Measurements from ENCODE around the gene EI24. TPM values are rescaled to one million over a fixed set of nuclear protein-coding genes. Genes with fewer than 3 reads are reported as not detected.

The EI24 gene
- total RNA-seq (2022; extraction: Qiagen RNA extraction; ENCODE audit: low read depth) = 98.9 to 117 TPM (median 103 TPM) in 5 replicates

GRCh38 chr11:125568970-125569914 is at the start of gene EI24:
Gene EI24, plus strand, starts transcription at chr11:125569477. Its CDS starts 3,051 bp downstream, at chr11:125572528.

GRCh38 chr11:125592305-125593113 is 23.2 kb downstream of the EI24 start, which contains the start of gene STT3A:
Gene STT3A, plus strand, starts transcription at chr11:125592852. Its CDS starts 3,064 bp downstream, at chr11:125595916.

GRCh38 chr11:125624756-125625213 is 55.5 kb downstream of the EI24 start, which contains the start of gene CHEK1:
Gene CHEK1, plus strand, starts transcription at chr11:125625163. Its CDS starts 1,606 bp downstream, at chr11:125626769.

Other genes with a start within 250 kb of the EI24 start
- 0.41 to 0.83 TPM (median 0.70 TPM) in 4 of 5 replicates, not detected in the other for gene FEZ1, start 73.2 kb upstream of the EI24 start, total RNA-seq (2022; extraction: Qiagen RNA extraction; ENCODE audit: low read depth)
- 90.4 to 119 TPM (median 103 TPM) in 5 replicates for gene STT3A, start 23.4 kb downstream of the EI24 start, total RNA-seq (2022; extraction: Qiagen RNA extraction; ENCODE audit: low read depth)
- gene CHEK1, start 55.7 kb downstream of the EI24 start, total RNA-seq (2022; extraction: Qiagen RNA extraction; ENCODE audit: low read depth) = 26.0 to 35.3 TPM (median 29.8 TPM) in 5 replicates
- gene ACRV1, start 111.4 kb downstream of the EI24 start, total RNA-seq (2022; extraction: Qiagen RNA extraction; ENCODE audit: low read depth) = not detected in 5 replicates
- not detected in 5 replicates for gene PATE1, start 176.8 kb downstream of the EI24 start, total RNA-seq (2022; extraction: Qiagen RNA extraction; ENCODE audit: low read depth)
- 0.41 TPM in 1 of 5 replicates, not detected in the others for gene PATE2, start 209.4 kb downstream of the EI24 start, total RNA-seq (2022; extraction: Qiagen RNA extraction; ENCODE audit: low read depth)
- gene PATE3, start 218.7 kb downstream of the EI24 start, total RNA-seq (2022; extraction: Qiagen RNA extraction; ENCODE audit: low read depth) = not detected in 5 replicates